Keratinocyte (primary cell): ENCODE measurements around the gene VAMP5.

Experiments
- EZH2 ChIP-seq: IDR thresholded peaks from one replicate; pipeline ENCODE4 v1.6.1; 2012; ENCODE audit warnings: inconsistent platforms, mild to moderate bottlenecking, low read length, moderate library complexity
- TF ChIP-seq, protein P1 (sequence below), 3 experiments: IDR thresholded peaks in 1 of 3; conservative IDR thresholded peaks in 1 of 3; optimal IDR thresholded peaks in 1 of 3; 2 replicates in 2 of 3; 3 replicates in 1 of 3; pipeline versions ENCODE3 to v1.5.1; 2011; ENCODE audit warnings: low read length in 3 of 3, mild to moderate bottlenecking in 3 of 3, moderate library complexity in 2 of 3, control low read depth in 1 of 3, inconsistent platforms in 1 of 3; ENCODE audit not compliant: insufficient read depth in 2 of 3; ENCODE audit errors: extremely low read depth in 1 of 3

DNA sequence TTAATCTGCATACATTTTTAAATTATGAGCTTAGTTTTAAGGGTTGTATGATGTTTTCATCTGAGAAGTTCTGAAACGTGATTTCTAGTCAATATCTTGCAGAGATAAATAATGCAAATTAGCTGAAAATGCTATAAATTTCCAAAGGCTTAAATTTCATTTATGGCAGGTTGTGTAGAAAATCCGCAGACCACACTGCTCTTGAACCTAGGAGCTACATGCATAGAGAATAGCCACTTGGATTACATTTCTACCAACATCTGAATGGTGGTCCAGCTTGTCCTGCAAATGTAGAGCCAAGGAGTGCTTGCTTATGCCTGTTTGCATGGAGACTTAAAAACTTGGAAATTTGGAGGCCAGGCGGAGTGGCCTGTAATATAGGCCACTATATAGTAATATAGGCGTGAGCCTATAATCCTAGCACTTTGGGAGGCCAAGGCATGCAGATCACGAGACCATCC lies 38.4 kb upstream of the VAMP5 start:
- TF ChIP-seq EZH2: no peak
- TF ChIP-seq, protein P1, sequence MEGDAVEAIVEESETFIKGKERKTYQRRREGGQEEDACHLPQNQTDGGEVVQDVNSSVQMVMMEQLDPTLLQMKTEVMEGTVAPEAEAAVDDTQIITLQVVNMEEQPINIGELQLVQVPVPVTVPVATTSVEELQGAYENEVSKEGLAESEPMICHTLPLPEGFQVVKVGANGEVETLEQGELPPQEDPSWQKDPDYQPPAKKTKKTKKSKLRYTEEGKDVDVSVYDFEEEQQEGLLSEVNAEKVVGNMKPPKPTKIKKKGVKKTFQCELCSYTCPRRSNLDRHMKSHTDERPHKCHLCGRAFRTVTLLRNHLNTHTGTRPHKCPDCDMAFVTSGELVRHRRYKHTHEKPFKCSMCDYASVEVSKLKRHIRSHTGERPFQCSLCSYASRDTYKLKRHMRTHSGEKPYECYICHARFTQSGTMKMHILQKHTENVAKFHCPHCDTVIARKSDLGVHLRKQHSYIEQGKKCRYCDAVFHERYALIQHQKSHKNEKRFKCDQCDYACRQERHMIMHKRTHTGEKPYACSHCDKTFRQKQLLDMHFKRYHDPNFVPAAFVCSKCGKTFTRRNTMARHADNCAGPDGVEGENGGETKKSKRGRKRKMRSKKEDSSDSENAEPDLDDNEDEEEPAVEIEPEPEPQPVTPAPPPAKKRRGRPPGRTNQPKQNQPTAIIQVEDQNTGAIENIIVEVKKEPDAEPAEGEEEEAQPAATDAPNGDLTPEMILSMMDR (optimal IDR thresholded peaks at IDR 0.05 in 1 of 3, IDR thresholded peaks at IDR 0.05 in 1 of 3, conservative IDR thresholded peaks at IDR 0.05 in 1 of 3; ENCODE audit: extremely low read depth in 1 of 3, insufficient read depth in 2 of 3, low read length in 3 of 3): no peak
